GM18499 (cell line): ENCODE measurements around the gene REPS2.

Experiments
- ATAC-seq: cut with Tn5 transposase; IDR thresholded peaks from one replicate; pipeline ENCODE4 v1.9.1; 2021; ENCODE audit warnings: moderate number of reproducible peaks; ENCODE audit not compliant: insufficient read depth, unreplicated experiment

Gene REPS2

GRCh38 chrX:17075004-17075403, 128.5 kb downstream of the REPS2 start:
- no peak for ATAC-seq

- ATAC-seq, result no peak
Measured at GRCh38 chrX:17077361-17077760, 130.9 kb downstream of the REPS2 start.

GRCh38 chrX:17078031-17078720, 131.7 kb downstream of the REPS2 start:
- ATAC-seq, result no peak

GRCh38 chrX:17081511-17081910, 135.1 kb downstream of the REPS2 start:
- ATAC-seq, result no peak

GRCh38 chrX:17081968-17082367, 135.5 kb downstream of the REPS2 start:
- no peak for ATAC-seq

- ATAC-seq, result no peak
Measured at GRCh38 chrX:17082831-17083230, 136.4 kb downstream of the REPS2 start.

GRCh38 chrX:17086317-17086716, 139.9 kb downstream of the REPS2 start:
- ATAC-seq, result no peak

- no peak for ATAC-seq
Measured at GRCh38 chrX:17095161-17095560, 148.7 kb downstream of the REPS2 start.

GRCh38 chrX:17098516-17099247, 152.2 kb downstream of the REPS2 start:
- no peak for ATAC-seq

- ATAC-seq, result peak; percentile 61
Measured at GRCh38 chrX:17104433-17104832, 158.0 kb downstream of the REPS2 start.

- no peak for ATAC-seq
Measured at GRCh38 chrX:17120816-17121215, 174.4 kb downstream of the REPS2 start.

- ATAC-seq, result no peak
Measured at GRCh38 chrX:17154001-17154400, 207.5 kb downstream of the REPS2 start.

- ATAC-seq, result no peak
Measured at GRCh38 chrX:17160975-17161374, 214.5 kb downstream of the REPS2 start.

- ATAC-seq, result no peak
Measured at GRCh38 chrX:17161991-17162390, 215.5 kb downstream of the REPS2 start.

- no peak for ATAC-seq
Measured at GRCh38 chrX:17164079-17164478, 217.6 kb downstream of the REPS2 start.

- no peak for ATAC-seq
Measured at GRCh38 chrX:17164941-17165340, 218.5 kb downstream of the REPS2 start.

GRCh38 chrX:17167915-17168314, 221.5 kb downstream of the REPS2 start:
- no peak for ATAC-seq

- no peak for ATAC-seq
Measured at GRCh38 chrX:17170973-17171372, 224.5 kb downstream of the REPS2 start.

GRCh38 chrX:17174671-17175070, 228.2 kb downstream of the REPS2 start:
- no peak for ATAC-seq

GRCh38 chrX:17182317-17182716, 235.9 kb downstream of the REPS2 start:
- no peak for ATAC-seq

GRCh38 chrX:17183566-17183965, 237.1 kb downstream of the REPS2 start:
- ATAC-seq, result no peak

GRCh38 chrX:17185431-17185830, 239.0 kb downstream of the REPS2 start:
- no peak for ATAC-seq
